Vagina (tissue), 2 donors: ENCODE measurements around the gene SMIM11. TPM values are rescaled to one million over a fixed set of nuclear protein-coding genes. Genes with fewer than 3 reads are reported as not detected.

ENCODE experiments used
- DNase-seq, 2 donors: peaks; one replicate each; pipeline ENCODE4 v3.0.0-alpha.2; 2017; ENCODE audit errors: extremely low spot score in 2 of 2
- H3K27ac ChIP-seq: fragments of 200-600 bp; sonication (generic); one replicate; pipeline ENCODE4 v1.5.1; 2019
- H3K27me3 ChIP-seq: fragments of 200-600 bp; sonication (generic); one replicate; pipeline ENCODE4 v1.5.1; 2019
- H3K36me3 ChIP-seq, 2 donors: fragments of 200-600 bp; sonication (generic); one replicate each; pipeline ENCODE4 v1.5.1; 2017 to 2019
- H3K4me1 ChIP-seq: fragments of 200-600 bp; sonication (generic); one replicate; pipeline ENCODE4 v1.5.1; 2019
- H3K4me3 ChIP-seq, 2 donors: fragments of 200-600 bp; sonication (generic); 1 replicate in 1 of 2; 2 replicates in 1 of 2; pipeline ENCODE4 v1.5.1; 2016 to 2019
- H3K9me3 ChIP-seq: fragments of 200-600 bp; sonication (generic); one replicate; pipeline ENCODE4 v1.5.1; 2019
- POLR2A ChIP-seq, 2 donors: fragments of 450-650 bp; IDR thresholded peaks; one replicate each; pipeline ENCODE4 v1.6.1; 2017; ENCODE audit warnings: antibody characterized with exemption in 2 of 2, mild to moderate bottlenecking in 2 of 2, moderate library complexity in 2 of 2
- POLR2AphosphoS5 ChIP-seq, 2 donors: sonication (generic); formaldehyde crosslinking; IDR thresholded peaks; one replicate each; pipeline ENCODE4 v1.9.0; 2017; ENCODE audit warnings: antibody characterized with exemption in 2 of 2, mild to moderate bottlenecking in 2 of 2, low read depth in 1 of 2; ENCODE audit not compliant: insufficient read depth in 1 of 2
- intact Hi-C: fragments of 100-400 bp; cut with DNase I; formaldehyde crosslinking; loops from one replicate; pipeline ENCODE4 v1.15.1; 2023
- total RNA-seq: library from RNA; depleted of rRNA; stranded (reverse); fragments of >200 nt; gene quantifications from one replicate; pipeline ENCODE4 v1.2.3, GENCODE V29; 2016
- TF ChIP-seq, protein P1 (sequence below), 3 experiments: fragments of 450-650 bp in 2 of 3; fragments of 200-600 bp in 1 of 3; sonication (generic) in 1 of 3; IDR thresholded peaks; one replicate each; pipeline ENCODE4 v1.5.1; 2017 to 2019; ENCODE audit warnings: antibody characterized with exemption in 3 of 3, mild to moderate bottlenecking in 2 of 3, moderate library complexity in 2 of 3

SMIM11 gene
- total RNA-seq, 1 donor from 2014 or later = 8.1 TPM

DNA sequence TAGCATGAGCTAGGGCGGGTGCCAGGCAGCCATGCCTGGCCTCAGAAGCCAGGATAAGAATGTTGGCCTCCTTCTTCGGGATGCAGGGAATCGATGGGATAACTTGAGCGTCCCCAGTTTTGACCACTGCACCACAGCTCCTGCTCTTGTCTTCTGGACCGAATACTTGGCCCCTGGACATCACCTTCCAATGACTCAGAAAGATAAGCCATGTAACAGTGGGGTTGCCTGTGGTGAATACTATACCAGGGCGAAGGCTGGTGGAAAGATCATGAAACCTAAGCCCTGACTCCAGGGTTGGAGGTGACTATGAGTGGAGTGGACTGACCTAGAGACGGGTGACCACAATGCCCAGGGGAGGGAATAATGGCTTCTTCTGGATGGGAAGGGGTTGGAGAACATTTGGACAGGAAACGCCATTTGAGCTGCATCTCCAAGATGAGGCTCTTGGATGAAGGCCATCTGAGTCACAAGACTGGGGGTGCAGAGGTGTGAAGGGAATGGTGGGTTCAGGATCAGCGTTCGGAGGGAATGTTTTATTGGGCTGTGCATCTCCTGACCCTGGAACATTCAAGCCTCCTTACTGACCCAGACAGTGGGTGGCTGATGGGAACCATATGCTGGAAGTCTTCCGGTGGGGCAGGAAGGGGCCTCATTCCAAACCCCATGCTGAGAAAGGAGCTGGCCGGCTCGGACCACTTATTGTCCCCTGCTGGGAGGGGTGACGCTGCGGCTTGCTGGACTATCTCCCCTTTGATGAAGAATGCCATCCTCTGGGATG, 30.0 kb upstream of the SMIM11 start:
- Histone ChIP-seq H3K9me3 (no peaks in the 10 kb centered on the region), H3K4me1 (peaks cover 9% of the 10 kb centered on the region), H3K27ac (peak overlapping the region; percentile 82), H3K36me3 (no peaks in the 10 kb centered on the region), H3K4me3 (no peak overlapping the region), H3K27me3 (no peaks in the 10 kb centered on the region)
- intact Hi-C loops = no loop called here
- TF ChIP-seq POLR2A (IDR thresholded peaks at IDR 0.05) (no peak), POLR2AphosphoS5 (IDR thresholded peaks at IDR 0.05; ENCODE audit: insufficient read depth in 1 of 2, low read depth in 1 of 2) (no peak)
- TF ChIP-seq, protein P1, sequence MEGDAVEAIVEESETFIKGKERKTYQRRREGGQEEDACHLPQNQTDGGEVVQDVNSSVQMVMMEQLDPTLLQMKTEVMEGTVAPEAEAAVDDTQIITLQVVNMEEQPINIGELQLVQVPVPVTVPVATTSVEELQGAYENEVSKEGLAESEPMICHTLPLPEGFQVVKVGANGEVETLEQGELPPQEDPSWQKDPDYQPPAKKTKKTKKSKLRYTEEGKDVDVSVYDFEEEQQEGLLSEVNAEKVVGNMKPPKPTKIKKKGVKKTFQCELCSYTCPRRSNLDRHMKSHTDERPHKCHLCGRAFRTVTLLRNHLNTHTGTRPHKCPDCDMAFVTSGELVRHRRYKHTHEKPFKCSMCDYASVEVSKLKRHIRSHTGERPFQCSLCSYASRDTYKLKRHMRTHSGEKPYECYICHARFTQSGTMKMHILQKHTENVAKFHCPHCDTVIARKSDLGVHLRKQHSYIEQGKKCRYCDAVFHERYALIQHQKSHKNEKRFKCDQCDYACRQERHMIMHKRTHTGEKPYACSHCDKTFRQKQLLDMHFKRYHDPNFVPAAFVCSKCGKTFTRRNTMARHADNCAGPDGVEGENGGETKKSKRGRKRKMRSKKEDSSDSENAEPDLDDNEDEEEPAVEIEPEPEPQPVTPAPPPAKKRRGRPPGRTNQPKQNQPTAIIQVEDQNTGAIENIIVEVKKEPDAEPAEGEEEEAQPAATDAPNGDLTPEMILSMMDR (IDR thresholded peaks at IDR 0.05) = no peak
- peak; percentile 25 to 80 for DNase-seq

DNA sequence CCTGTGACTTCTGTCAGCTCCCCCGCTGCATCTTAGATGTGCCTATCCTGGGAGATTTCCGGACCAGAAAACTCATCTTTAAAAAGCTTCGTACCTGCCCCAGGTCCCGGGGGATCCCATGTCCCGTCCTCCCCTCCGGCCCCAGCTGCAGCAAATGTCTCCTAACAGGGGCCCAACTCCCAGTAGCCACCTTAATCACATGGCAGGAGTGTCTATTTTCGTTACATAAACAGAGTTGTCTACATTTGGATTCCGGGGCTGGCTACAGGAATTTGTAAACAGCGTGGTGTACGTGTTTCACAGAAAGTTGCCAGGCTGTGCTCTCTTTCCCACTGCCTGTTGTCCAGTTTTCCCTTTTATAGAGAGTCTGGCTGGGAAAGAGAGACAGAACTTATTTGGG, 29.4 kb upstream of the SMIM11 start:
- H3K9me3 ChIP-seq = no peaks in the 10 kb centered on the region
- H3K4me1 ChIP-seq = peaks cover 9% of the 10 kb centered on the region
- intact Hi-C loops = loop anchor here (2.0 kb wide), 1 partner anchor 425 kb away; no protein-coding TSS in a partner anchor
- TF ChIP-seq, protein P1 (IDR thresholded peaks at IDR 0.05) = no peak
- peak in 1 of 2 donors; percentile 53 for TF ChIP-seq POLR2AphosphoS5 (IDR thresholded peaks at IDR 0.05; ENCODE audit: insufficient read depth in 1 of 2, low read depth in 1 of 2)
- H3K4me3 ChIP-seq = no peak overlapping the region
- H3K36me3 ChIP-seq = no peaks in the 10 kb centered on the region
- peak in 1 of 2 donors; percentile 62 for DNase-seq
- peak overlapping the region; percentile 82 for H3K27ac ChIP-seq
- no peaks in the 10 kb centered on the region for H3K27me3 ChIP-seq

DNA sequence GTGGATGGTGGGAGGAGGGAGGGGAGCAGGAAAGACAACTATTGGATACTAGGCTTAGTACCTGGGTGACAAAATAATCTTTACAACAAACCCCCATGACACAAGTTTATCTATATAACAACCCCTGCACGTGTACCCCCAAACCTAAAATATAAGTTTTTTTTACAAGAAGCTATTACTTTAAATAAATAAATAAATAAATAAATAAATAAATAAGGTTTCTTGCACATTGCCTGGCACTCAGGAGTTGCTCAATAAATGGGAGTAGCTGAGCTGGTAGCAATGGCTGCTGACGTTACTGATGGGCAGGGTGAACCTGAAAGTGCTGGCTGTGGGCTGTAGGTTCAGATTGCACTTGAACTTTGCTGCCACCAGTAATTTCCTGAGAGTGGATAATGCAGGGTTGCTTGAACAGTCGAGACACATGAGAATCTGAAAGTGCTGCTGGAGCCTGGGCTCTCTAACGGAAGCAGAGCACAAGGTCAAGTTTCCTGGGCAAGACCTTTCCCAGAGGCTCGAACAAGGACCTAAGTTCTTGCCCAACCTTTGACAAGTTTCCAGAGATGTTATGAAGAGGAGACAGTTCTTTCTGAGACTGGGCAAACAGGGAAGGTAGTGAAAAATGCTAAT, 26.3 kb upstream of the SMIM11 start:
- Histone ChIP-seq H3K27me3 (no peaks in the 10 kb centered on the region), H3K36me3 (no peaks in the 10 kb centered on the region), H3K9me3 (no peaks in the 10 kb centered on the region), H3K4me3 (no peak overlapping the region), H3K27ac (no peak overlapping the region), H3K4me1 (peaks cover 9% of the 10 kb centered on the region)
- no peak for TF ChIP-seq POLR2A (IDR thresholded peaks at IDR 0.05)
- TF ChIP-seq, protein P1 (IDR thresholded peaks at IDR 0.05) = no peak
- no peak for TF ChIP-seq POLR2AphosphoS5 (IDR thresholded peaks at IDR 0.05; ENCODE audit: insufficient read depth in 1 of 2, low read depth in 1 of 2)
- intact Hi-C loops = no loop called here
- no peak for DNase-seq

DNA sequence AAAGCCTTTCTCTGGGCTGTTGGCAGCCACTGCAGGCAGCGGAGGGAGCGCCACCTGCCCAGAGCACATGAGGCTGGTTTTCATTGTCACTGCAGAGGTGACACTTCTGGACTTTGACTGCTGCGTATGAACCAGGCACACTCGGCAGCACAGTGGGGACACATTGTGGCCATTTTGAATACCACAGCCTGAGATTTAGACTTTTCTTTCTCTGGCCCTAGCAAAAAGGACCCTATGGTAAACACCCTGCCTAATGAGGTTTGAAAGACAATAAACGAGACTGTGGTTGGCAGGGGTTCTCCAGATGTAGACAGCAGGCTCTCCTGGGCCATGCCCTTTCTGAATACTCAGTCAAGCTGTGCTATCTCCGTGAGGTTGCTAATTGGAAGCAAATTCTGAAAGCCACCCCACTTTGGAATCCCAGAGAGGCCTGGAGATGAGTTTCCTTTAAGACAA, 23.5 kb upstream of the SMIM11 start:
- no peak for DNase-seq
- H3K36me3 ChIP-seq = no peaks in the 10 kb centered on the region
- H3K4me3 ChIP-seq = no peak overlapping the region
- no peak overlapping the region for H3K27ac ChIP-seq
- TF ChIP-seq POLR2AphosphoS5 (IDR thresholded peaks at IDR 0.05; ENCODE audit: insufficient read depth in 1 of 2, low read depth in 1 of 2) (no peak), POLR2A (IDR thresholded peaks at IDR 0.05) (no peak)
- TF ChIP-seq, protein P1 (IDR thresholded peaks at IDR 0.05) = peak; percentile 16 to 63 (median 48)
- H3K27me3 ChIP-seq = no peaks in the 10 kb centered on the region
- no peaks in the 10 kb centered on the region for H3K4me1 ChIP-seq
- no peaks in the 10 kb centered on the region for H3K9me3 ChIP-seq
- intact Hi-C loops = no loop called here

DNA sequence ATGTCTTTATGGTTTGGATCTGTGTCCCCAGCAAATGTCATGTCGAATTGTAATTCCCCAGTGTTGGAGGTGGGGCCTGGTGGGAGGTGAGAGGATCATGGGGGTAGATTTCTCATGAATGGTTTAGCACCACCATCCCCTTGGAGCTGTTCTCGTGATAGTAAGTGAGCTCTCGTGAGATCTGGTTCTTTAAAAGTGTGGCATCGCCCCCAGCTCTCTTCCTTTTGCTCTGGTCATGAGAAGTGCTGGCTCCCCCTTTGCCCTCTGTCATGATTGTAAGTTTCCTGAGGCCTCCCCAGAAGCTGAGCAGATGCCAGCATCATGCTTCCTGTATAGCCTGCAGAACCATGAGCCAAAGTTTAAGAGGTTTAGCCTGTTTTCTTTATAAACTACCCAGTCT, 22.8 kb upstream of the SMIM11 start:
- Histone ChIP-seq H3K9me3 (no peaks in the 10 kb centered on the region), H3K27ac (no peak overlapping the region), H3K4me1 (no peaks in the 10 kb centered on the region), H3K27me3 (no peaks in the 10 kb centered on the region), H3K4me3 (no peak overlapping the region), H3K36me3 (no peaks in the 10 kb centered on the region)
- TF ChIP-seq POLR2A (IDR thresholded peaks at IDR 0.05) (no peak), POLR2AphosphoS5 (IDR thresholded peaks at IDR 0.05; ENCODE audit: insufficient read depth in 1 of 2, low read depth in 1 of 2) (no peak)
- TF ChIP-seq, protein P1 (IDR thresholded peaks at IDR 0.05) = no peak
- intact Hi-C loops = no loop called here
- DNase-seq = no peak
